ENCODE data around the gene ETS1.

Gene ETS1

GRCh38 chr11:128618603-128619002 is 31.2 kb upstream of the ETS1 start:
- DNase-seq: no peak

GRCh38 chr11:128616161-128616560 is 28.8 kb upstream of the ETS1 start:
- DNase-seq: no peak

- no peak for DNase-seq
Measured at GRCh38 chr11:128615612-128616011, 28.3 kb upstream of the ETS1 start.

GRCh38 chr11:128615076-128615475 is 27.7 kb upstream of the ETS1 start:
- no peak for DNase-seq

GRCh38 chr11:128614026-128614425 is 26.7 kb upstream of the ETS1 start:
- no peak for DNase-seq

- DNase-seq: no peak
Measured at GRCh38 chr11:128613300-128613995, 26.1 kb upstream of the ETS1 start.

- DNase-seq: peak; percentile 32 to 73
Measured at GRCh38 chr11:128610721-128611617, 23.6 kb upstream of the ETS1 start.

GRCh38 chr11:128609785-128610184 is 22.4 kb upstream of the ETS1 start:
- DNase-seq: no peak

GRCh38 chr11:128608746-128609407 is 21.5 kb upstream of the ETS1 start:
- no peak for DNase-seq

- no peak for DNase-seq
Measured at GRCh38 chr11:128607819-128608218, 20.5 kb upstream of the ETS1 start.

- DNase-seq: no peak
Measured at GRCh38 chr11:128604723-128605122, 17.4 kb upstream of the ETS1 start.

GRCh38 chr11:128603752-128604414 is 16.5 kb upstream of the ETS1 start:
- no peak for DNase-seq

GRCh38 chr11:128603003-128603696 is 15.8 kb upstream of the ETS1 start:
- no peak for DNase-seq

- no peak for DNase-seq
Measured at GRCh38 chr11:128599729-128600128, 12.4 kb upstream of the ETS1 start.

- no peak for DNase-seq
Measured at GRCh38 chr11:128598506-128599150, 11.3 kb upstream of the ETS1 start.

GRCh38 chr11:128598096-128598495 is 10.7 kb upstream of the ETS1 start:
- no peak for DNase-seq

- DNase-seq: no peak
Measured at GRCh38 chr11:128597209-128597608, 9.9 kb upstream of the ETS1 start.

- no peak for DNase-seq
Measured at GRCh38 chr11:128596250-128596649, 8.9 kb upstream of the ETS1 start.

- no peak for DNase-seq
Measured at GRCh38 chr11:128595775-128596174, 8.4 kb upstream of the ETS1 start.

- DNase-seq: no peak
Measured at GRCh38 chr11:128595221-128595620, 7.9 kb upstream of the ETS1 start.

- no peak for DNase-seq
Measured at GRCh38 chr11:128594226-128594625, 6.9 kb upstream of the ETS1 start.

GRCh38 chr11:128593281-128593680 is 5.9 kb upstream of the ETS1 start:
- DNase-seq: no peak
